H9 (cell line): Measurements from ENCODE around the gene INTS7. TPM values are rescaled to one million over a fixed set of nuclear protein-coding genes. Genes with fewer than 3 reads are reported as not detected.

Experiments used
- DNase-seq: peaks from one replicate; pipeline ENCODE4 v3.0.0-alpha.2; 2017
- H2AFZ ChIP-seq: one replicate; pipeline ENCODE4 v1.6.1; 2013; ENCODE audit warnings: mild to moderate bottlenecking, low read length, control low read depth, moderate library complexity
- H2AK5ac ChIP-seq: 2 replicates; pipeline ENCODE4 v1.6.1; 2013; ENCODE audit warnings: low read length, control low read depth, mixed read lengths; ENCODE audit not compliant: insufficient read length
- H2BK120ac ChIP-seq: one replicate; pipeline ENCODE4 v1.6.1; 2013; ENCODE audit warnings: low read depth, mild to moderate bottlenecking, low read length, control low read depth, inconsistent platforms; ENCODE audit not compliant: poor library complexity, severe bottlenecking
- H2BK12ac ChIP-seq: 2 replicates; pipeline ENCODE4 v1.6.1; 2013; ENCODE audit warnings: low read length, control low read depth, mixed read lengths, low read depth; ENCODE audit not compliant: insufficient read length
- H2BK15ac ChIP-seq: 2 replicates; pipeline ENCODE4 v1.6.1; 2013; ENCODE audit warnings: low read depth, low read length, control low read depth
- H2BK20ac ChIP-seq: one replicate; pipeline ENCODE4 v1.6.1; 2013; ENCODE audit warnings: low read depth, mild to moderate bottlenecking, low read length, control low read depth, inconsistent platforms; ENCODE audit not compliant: poor library complexity, severe bottlenecking
- H2BK5ac ChIP-seq: 2 replicates; pipeline ENCODE4 v1.6.1; 2013; ENCODE audit warnings: low read length, control low read depth, mixed read lengths; ENCODE audit not compliant: insufficient read length
- H3K14ac ChIP-seq: 2 replicates; pipeline ENCODE4 v1.6.1; 2013; ENCODE audit warnings: low read length, control low read depth; ENCODE audit not compliant: insufficient read depth
- H3K18ac ChIP-seq: 2 replicates; pipeline ENCODE4 v1.6.1; 2013; ENCODE audit warnings: low read depth, mild to moderate bottlenecking, mixed read lengths, low read length, control low read depth; ENCODE audit not compliant: insufficient read length
- H3K23ac ChIP-seq: 2 replicates; pipeline ENCODE4 v1.6.1; 2013; ENCODE audit warnings: low read length, control low read depth, mixed read lengths, low read depth; ENCODE audit not compliant: insufficient read length
- H3K23me2 ChIP-seq: 2 replicates; pipeline ENCODE4 v1.6.1; 2013; ENCODE audit warnings: low read depth, mild to moderate bottlenecking, mixed read lengths, low read length, control low read depth; ENCODE audit not compliant: insufficient read length, poor library complexity, severe bottlenecking
- H3K27ac ChIP-seq: 2 replicates; pipeline ENCODE4 v1.5.1; 2013; ENCODE audit warnings: low read length, control low read depth, mixed read lengths, low read depth; ENCODE audit not compliant: insufficient read length
- H3K27me3 ChIP-seq: 2 replicates; pipeline ENCODE4 v1.6.1; 2013; ENCODE audit warnings: low read length, control low read depth, inconsistent platforms; ENCODE audit not compliant: insufficient read depth
- H3K4ac ChIP-seq: 2 replicates; pipeline ENCODE4 v1.6.1; 2013; ENCODE audit warnings: low read depth, mild to moderate bottlenecking, control low read depth, inconsistent platforms, low read length, moderate library complexity
- H3K4me1 ChIP-seq: 2 replicates; pipeline ENCODE4 v1.6.1; 2013; ENCODE audit warnings: low read length, control low read depth, inconsistent platforms; ENCODE audit not compliant: insufficient read depth
- H3K4me2 ChIP-seq: 2 replicates; pipeline ENCODE4 v1.6.1; 2013; ENCODE audit warnings: low read length, control low read depth, mixed read lengths; ENCODE audit not compliant: insufficient read length, insufficient read depth
- H3K56ac ChIP-seq: 2 replicates; pipeline ENCODE4 v1.6.1; 2013; ENCODE audit warnings: low read depth, mild to moderate bottlenecking, mixed read lengths, low read length, control low read depth; ENCODE audit not compliant: insufficient read length
- H3K79me1 ChIP-seq: 2 replicates; pipeline ENCODE4 v1.6.1; 2013; ENCODE audit warnings: low read depth, mild to moderate bottlenecking, moderate library complexity, low read length, control low read depth, inconsistent platforms; ENCODE audit not compliant: insufficient read depth, poor library complexity, severe bottlenecking
- H3K79me2 ChIP-seq: 2 replicates; pipeline ENCODE4 v1.6.1; 2013; ENCODE audit warnings: low read length, control low read depth, inconsistent platforms; ENCODE audit not compliant: insufficient read depth
- H3K9ac ChIP-seq: 2 replicates; pipeline ENCODE4 v1.6.1; 2013; ENCODE audit warnings: low read length, control low read depth, mixed read lengths; ENCODE audit not compliant: insufficient read length; ENCODE audit errors: extremely low read depth
- H3K9me3 ChIP-seq: one replicate; pipeline ENCODE4 v1.6.1; 2013; ENCODE audit warnings: low read depth, low read length, inconsistent platforms; ENCODE audit not compliant: control insufficient read depth
- H3T11ph ChIP-seq: one replicate; pipeline ENCODE4 v1.6.1; 2013; ENCODE audit warnings: mild to moderate bottlenecking, low read length, control low read depth, inconsistent platforms
- H4K20me1 ChIP-seq: one replicate; pipeline ENCODE4 v1.6.1; 2013; ENCODE audit not compliant: control insufficient read depth, insufficient read length, insufficient read depth
- H4K5ac ChIP-seq: 2 replicates; pipeline ENCODE4 v1.6.1; 2013; ENCODE audit warnings: low read depth, mild to moderate bottlenecking, mixed read lengths, low read length, control low read depth; ENCODE audit not compliant: insufficient read length
- H4K8ac ChIP-seq: replicated peaks from 2 replicates; pipeline ENCODE4 v1.6.1; 2013; ENCODE audit warnings: low read length, control low read depth, mixed read lengths, low read depth; ENCODE audit not compliant: insufficient read length
- H4K91ac ChIP-seq: 2 replicates; pipeline ENCODE4 v1.6.1; 2013; ENCODE audit warnings: low read depth, mild to moderate bottlenecking, moderate library complexity, mixed read lengths, low read length, control low read depth; ENCODE audit not compliant: insufficient read length
- H3K27ac Mint-ChIP-seq, 3 experiments: 2 replicates in 2 of 3; 3 replicates in 1 of 3; pipeline ENCODE4 v1.8.0; 2020 to 2021; ENCODE audit warnings: mixed read lengths in 3 of 3, mild to moderate bottlenecking in 1 of 3, moderate library complexity in 1 of 3
- H3K27me3 Mint-ChIP-seq: 2 replicates; pipeline ENCODE4 v1.8.0; 2021; ENCODE audit warnings: low read depth, mild to moderate bottlenecking, moderate library complexity, mixed read lengths
- H3K36me3 Mint-ChIP-seq, 3 experiments: 2 replicates in 2 of 3; 3 replicates in 1 of 3; pipeline ENCODE4 v1.8.0; 2020 to 2021; ENCODE audit warnings: low read depth in 3 of 3, mixed read lengths in 3 of 3; ENCODE audit not compliant: insufficient read depth in 1 of 3
- H3K4me1 Mint-ChIP-seq, 2 experiments: 2 replicates each; pipeline ENCODE4 v1.8.0; 2020; ENCODE audit warnings: mixed read lengths in 2 of 2
- H3K4me3 Mint-ChIP-seq, 2 experiments: 2 replicates in 1 of 2; 3 replicates in 1 of 2; pipeline ENCODE4 v1.8.0; 2020 to 2021; ENCODE audit warnings: mild to moderate bottlenecking in 2 of 2, mixed read lengths in 2 of 2, moderate library complexity in 1 of 2
- H3K9me3 Mint-ChIP-seq, 2 experiments: 2 replicates in 1 of 2; 3 replicates in 1 of 2; pipeline ENCODE4 v1.8.0; 2020; ENCODE audit warnings: mild to moderate bottlenecking in 2 of 2, mixed read lengths in 2 of 2, moderate library complexity in 1 of 2
- WGBS: extraction: QIAGEN DNeasy Blood & Tissue Kit; methylation state at CpG from one replicate; pipeline ENCODE4 v1.1.7; 2013; ENCODE audit warnings: missing lambda C conversion rate, low lambda C conversion rate, mixed read lengths; ENCODE audit not compliant: insufficient read length; ENCODE audit errors: extremely low coverage; 5-methylcytosine and 5-hydroxymethylcytosine counted together
- total RNA-seq: library from RNA; stranded (reverse); gene quantifications from 2 replicates; pipeline ENCODE4 v1.2.1, GENCODE V29; 2021
- TF ChIP-seq, protein P1 (sequence below): fragments of 200-600 bp; sonication (generic); conservative IDR thresholded peaks from 3 replicates; pipeline ENCODE4 v1.8.0; 2021; ENCODE audit warnings: antibody characterized with exemption, mild to moderate bottlenecking

The INTS7 gene
- total RNA-seq, 1 experiment from 2014 or later, result 32.3 TPM

DNA sequence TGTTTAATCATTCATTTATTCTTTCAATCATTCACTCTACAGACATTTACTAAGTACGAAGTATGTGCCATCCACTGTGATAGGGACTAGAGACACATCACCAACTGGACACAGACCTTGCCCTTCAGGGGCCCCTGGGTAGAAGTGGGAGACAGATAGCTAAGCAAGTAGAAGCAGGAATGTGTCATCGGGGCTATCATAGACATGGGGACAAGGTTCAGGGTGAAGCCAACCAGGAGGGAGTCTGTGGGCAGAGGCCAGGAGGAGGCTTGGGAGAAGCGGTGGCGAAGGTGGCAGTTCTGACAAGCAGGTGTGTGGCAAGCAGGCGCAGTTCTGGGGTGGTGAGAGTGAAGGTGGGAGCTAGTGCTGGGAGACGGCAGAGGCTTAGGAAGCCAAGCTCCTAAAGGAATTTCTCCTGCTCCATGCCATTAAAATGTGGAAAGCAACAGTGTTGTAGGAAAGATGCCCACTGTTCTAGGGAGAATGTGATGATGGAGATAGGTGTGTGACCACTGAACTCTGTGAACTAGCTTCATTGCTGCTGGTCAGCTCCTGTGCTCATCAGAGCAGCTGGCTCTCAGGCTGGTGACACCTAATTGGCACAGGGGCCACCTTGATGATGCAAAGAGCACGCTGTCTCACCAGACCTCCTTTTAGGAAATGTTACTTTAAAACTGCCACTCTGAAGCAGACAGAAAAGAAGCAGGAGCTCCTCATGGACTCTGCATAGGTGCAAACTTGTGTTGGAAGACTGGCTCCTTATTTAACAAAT is 125.1 kb downstream of the INTS7 start:
- Histone ChIP-seq H2BK12ac (no peak overlapping the region), H3K4ac (no peak overlapping the region), H4K20me1 (no peaks in the 10 kb centered on the region), H3K4me2 (no peak overlapping the region), H3K79me1 (no peaks in the 10 kb centered on the region), H3K18ac (no peak overlapping the region), H2BK15ac (no peak overlapping the region), H3K9ac (no peak overlapping the region), H3K79me2 (no peaks in the 10 kb centered on the region), H2BK20ac (no peak overlapping the region), H4K5ac (no peak overlapping the region), H3K27ac (no peak overlapping the region), H3K23me2 (no peaks in the 10 kb centered on the region), H3K4me1 (no peaks in the 10 kb centered on the region), H2AK5ac (no peak overlapping the region), H4K91ac (no peak overlapping the region), H3K56ac (no peak overlapping the region), H2BK120ac (no peak overlapping the region), H3K27me3 (no peaks in the 10 kb centered on the region), H3T11ph (no peak overlapping the region), H4K8ac (no peak overlapping the region), H2AFZ (no peak overlapping the region), H3K23ac (no peak overlapping the region), H2BK5ac (no peak overlapping the region), H3K14ac (no peak overlapping the region), H3K9me3 (no peaks in the 10 kb centered on the region)
- Mint-ChIP-seq H3K4me1 (no peaks in the 10 kb centered on the region), H3K27me3 (peaks cover 12% of the 10 kb centered on the region), H3K36me3 (peaks cover 0 to 3% (median 0%) of the 10 kb centered on the region in 3 experiments; a peak in 2 of 7 replicates), H3K27ac (no peak overlapping the region), H3K9me3 (peaks cover 3 to 10% of the 10 kb centered on the region in 2 experiments; a peak in 4 of 5 replicates), H3K4me3 (no peak overlapping the region)
- TF ChIP-seq, protein P1, sequence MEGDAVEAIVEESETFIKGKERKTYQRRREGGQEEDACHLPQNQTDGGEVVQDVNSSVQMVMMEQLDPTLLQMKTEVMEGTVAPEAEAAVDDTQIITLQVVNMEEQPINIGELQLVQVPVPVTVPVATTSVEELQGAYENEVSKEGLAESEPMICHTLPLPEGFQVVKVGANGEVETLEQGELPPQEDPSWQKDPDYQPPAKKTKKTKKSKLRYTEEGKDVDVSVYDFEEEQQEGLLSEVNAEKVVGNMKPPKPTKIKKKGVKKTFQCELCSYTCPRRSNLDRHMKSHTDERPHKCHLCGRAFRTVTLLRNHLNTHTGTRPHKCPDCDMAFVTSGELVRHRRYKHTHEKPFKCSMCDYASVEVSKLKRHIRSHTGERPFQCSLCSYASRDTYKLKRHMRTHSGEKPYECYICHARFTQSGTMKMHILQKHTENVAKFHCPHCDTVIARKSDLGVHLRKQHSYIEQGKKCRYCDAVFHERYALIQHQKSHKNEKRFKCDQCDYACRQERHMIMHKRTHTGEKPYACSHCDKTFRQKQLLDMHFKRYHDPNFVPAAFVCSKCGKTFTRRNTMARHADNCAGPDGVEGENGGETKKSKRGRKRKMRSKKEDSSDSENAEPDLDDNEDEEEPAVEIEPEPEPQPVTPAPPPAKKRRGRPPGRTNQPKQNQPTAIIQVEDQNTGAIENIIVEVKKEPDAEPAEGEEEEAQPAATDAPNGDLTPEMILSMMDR, result no peak
- DNase-seq, result no peak
- WGBS, result no CpG with 5 or more reads among the region's 7 CpGs
